GM19099 (cell line): ENCODE measurements around the gene CHEK1.

Experiments
- POLR2A ChIP-seq: IDR thresholded peaks from 3 replicates; pipeline ENCODE4 v1.6.1; 2011; ENCODE audit warnings: low read depth; ENCODE audit not compliant: insufficient read length; ENCODE audit errors: extremely low read depth

The CHEK1 gene

GRCh38 chr11:125609545-125609944 lies 15.4 kb upstream of the CHEK1 start:
- no peak for TF ChIP-seq POLR2A

GRCh38 chr11:125618383-125618782 lies 6.6 kb upstream of the CHEK1 start:
- TF ChIP-seq POLR2A = no peak

- no peak for TF ChIP-seq POLR2A
Measured at GRCh38 chr11:125621995-125622394, 3.0 kb upstream of the CHEK1 start.

- TF ChIP-seq POLR2A = no peak
Measured at GRCh38 chr11:125623064-125623463, 1.9 kb upstream of the CHEK1 start.

GRCh38 chr11:125625225-125625629 lies 264 bp downstream of the CHEK1 start:
- no peak for TF ChIP-seq POLR2A

- TF ChIP-seq POLR2A = peak; percentile 76
Measured at GRCh38 chr11:125625630-125626287, 796 bp downstream of the CHEK1 start.

GRCh38 chr11:125626288-125626950 lies 1.5 kb downstream of the CHEK1 start:
- no peak for TF ChIP-seq POLR2A

GRCh38 chr11:125627236-125627910 lies 2.4 kb downstream of the CHEK1 start:
- no peak for TF ChIP-seq POLR2A

GRCh38 chr11:125637840-125638239 lies 12.9 kb downstream of the CHEK1 start:
- TF ChIP-seq POLR2A = no peak

GRCh38 chr11:125638315-125638714 lies 13.4 kb downstream of the CHEK1 start:
- no peak for TF ChIP-seq POLR2A

- no peak for TF ChIP-seq POLR2A
Measured at GRCh38 chr11:125645871-125646270, 20.9 kb downstream of the CHEK1 start.

- TF ChIP-seq POLR2A = no peak
Measured at GRCh38 chr11:125649465-125650166, 24.7 kb downstream of the CHEK1 start.

- TF ChIP-seq POLR2A = no peak
Measured at GRCh38 chr11:125662689-125663088, 37.7 kb downstream of the CHEK1 start.

GRCh38 chr11:125663910-125664309 lies 38.9 kb downstream of the CHEK1 start:
- no peak for TF ChIP-seq POLR2A

GRCh38 chr11:125667151-125667550 lies 42.2 kb downstream of the CHEK1 start:
- no peak for TF ChIP-seq POLR2A
